Measurements from ENCODE around the gene CDH16. TPM values are rescaled to one million over a fixed set of nuclear protein-coding genes. Genes with fewer than 3 reads are reported as not detected.

The CDH16 gene
- total RNA-seq, 1 experiment from 2014 or later: not detected

DNA sequence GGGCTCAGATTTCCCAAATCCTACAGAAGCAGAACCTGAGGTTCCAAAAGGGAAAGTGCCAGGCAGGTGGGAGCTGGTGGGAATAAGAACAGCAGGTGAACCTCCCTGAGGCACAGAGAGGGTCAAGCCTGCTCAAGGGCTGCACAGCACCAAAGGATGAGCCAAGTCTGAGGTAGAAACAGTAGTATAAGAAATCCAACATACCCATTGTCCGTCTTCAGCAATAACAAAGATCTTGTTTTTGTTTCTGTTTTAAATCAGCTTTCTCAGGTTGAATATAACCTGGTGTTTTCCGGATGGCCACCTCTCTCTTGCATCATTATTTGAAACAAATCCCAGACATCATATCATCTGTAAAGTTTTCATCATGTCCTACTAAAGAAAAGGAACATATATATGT, 31.8 kb upstream of the CDH16 start:
- intact Hi-C loops (cut with micrococcal nuclease; ENCODE audit: unreplicated experiment): loop anchor here (5.0 kb wide), 2 partner anchors 62 to 447 kb away; no protein-coding TSS in a partner anchor
- H3K27me3 ChIP-seq (replicated peaks; ENCODE audit: insufficient read depth, low read depth, low read length, poor library complexity): no peaks in the 10 kb centered on the region

DNA sequence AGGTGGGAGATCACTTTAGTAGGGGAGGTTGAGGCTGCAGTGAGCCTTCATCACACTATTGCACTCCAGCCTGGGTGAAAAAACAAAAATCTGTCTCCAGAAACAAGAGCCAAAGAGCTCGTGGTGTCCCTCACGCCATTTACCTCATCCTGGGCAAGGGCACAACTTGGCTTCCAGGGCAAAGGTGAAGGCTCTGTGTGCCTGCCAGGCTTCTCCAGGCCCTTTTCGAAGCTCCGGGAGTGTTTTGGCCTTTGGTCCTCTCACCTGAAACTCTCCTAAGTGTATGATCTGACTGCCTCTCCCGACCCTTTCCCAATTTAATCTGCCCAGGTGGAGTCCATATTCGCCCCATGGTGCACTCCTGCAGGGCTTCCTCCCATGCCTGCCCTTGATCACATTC, 30.8 kb upstream of the CDH16 start:
- Histone ChIP-seq H3K36me3 (ENCODE audit: insufficient read depth, low read length, poor library complexity, severe bottlenecking) (no peaks in the 10 kb centered on the region), H3K27me3 (replicated peaks; ENCODE audit: insufficient read depth, low read depth, low read length, poor library complexity) (no peaks in the 10 kb centered on the region), H3K4me1 (ENCODE audit: insufficient read depth, low read length, poor library complexity, severe bottlenecking) (no peaks in the 10 kb centered on the region), H3K27ac (ENCODE audit: low read depth, low read length, poor library complexity, severe bottlenecking) (no peak overlapping the region), H3K9me3 (ENCODE audit: low read depth, low read length, poor library complexity, severe bottlenecking) (peaks cover 7% of the 10 kb centered on the region), H3K4me3 (ENCODE audit: low read depth, low read length, poor library complexity, severe bottlenecking) (no peak overlapping the region)
- no TSS peak for BruUV-seq (replicated peaks)
- ChIA-PET POLR2A (ENCODE audit: low non-redundant PET) (interaction anchor here (0.6 kb wide), 1 partner anchor 104 kb away, joined by 13 read pairs; no protein-coding TSS in a partner anchor), CTCF (no interaction called here)
- no peak for DNase-seq (ENCODE audit: low spot score)
- intact Hi-C loops (cut with micrococcal nuclease; ENCODE audit: unreplicated experiment): loop anchor here (5.0 kb wide), 1 partner anchor 52 kb away; no protein-coding TSS in a partner anchor
- no peak for TF ChIP-seq EZH2 (IDR thresholded peaks at IDR 0.05; ENCODE audit: borderline replicate concordance, low read depth, low read length, poor library complexity, severe bottlenecking)
- TF ChIP-seq, protein P1, sequence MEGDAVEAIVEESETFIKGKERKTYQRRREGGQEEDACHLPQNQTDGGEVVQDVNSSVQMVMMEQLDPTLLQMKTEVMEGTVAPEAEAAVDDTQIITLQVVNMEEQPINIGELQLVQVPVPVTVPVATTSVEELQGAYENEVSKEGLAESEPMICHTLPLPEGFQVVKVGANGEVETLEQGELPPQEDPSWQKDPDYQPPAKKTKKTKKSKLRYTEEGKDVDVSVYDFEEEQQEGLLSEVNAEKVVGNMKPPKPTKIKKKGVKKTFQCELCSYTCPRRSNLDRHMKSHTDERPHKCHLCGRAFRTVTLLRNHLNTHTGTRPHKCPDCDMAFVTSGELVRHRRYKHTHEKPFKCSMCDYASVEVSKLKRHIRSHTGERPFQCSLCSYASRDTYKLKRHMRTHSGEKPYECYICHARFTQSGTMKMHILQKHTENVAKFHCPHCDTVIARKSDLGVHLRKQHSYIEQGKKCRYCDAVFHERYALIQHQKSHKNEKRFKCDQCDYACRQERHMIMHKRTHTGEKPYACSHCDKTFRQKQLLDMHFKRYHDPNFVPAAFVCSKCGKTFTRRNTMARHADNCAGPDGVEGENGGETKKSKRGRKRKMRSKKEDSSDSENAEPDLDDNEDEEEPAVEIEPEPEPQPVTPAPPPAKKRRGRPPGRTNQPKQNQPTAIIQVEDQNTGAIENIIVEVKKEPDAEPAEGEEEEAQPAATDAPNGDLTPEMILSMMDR (conservative IDR thresholded peaks at IDR 0.05; ENCODE audit: low read depth, low read length): no peak

More for the DNA sequence above, 31.8 kb upstream of the CDH16 start:
- ChIA-PET CTCF (interaction anchor here (0.7 kb wide), 1 partner anchor 1250 kb away, joined by 13 read pairs; no protein-coding TSS in a partner anchor), POLR2A (ENCODE audit: low non-redundant PET) (no interaction called here)
- H3K4me3 ChIP-seq (ENCODE audit: low read depth, low read length, poor library complexity, severe bottlenecking): no peak overlapping the region
- no peaks in the 10 kb centered on the region for H3K36me3 ChIP-seq (ENCODE audit: insufficient read depth, low read length, poor library complexity, severe bottlenecking)
- no peaks in the 10 kb centered on the region for H3K4me1 ChIP-seq (ENCODE audit: insufficient read depth, low read length, poor library complexity, severe bottlenecking)
- no peak for DNase-seq (ENCODE audit: low spot score)
- BruUV-seq (replicated peaks): no TSS peak
- no peak overlapping the region for H3K27ac ChIP-seq (ENCODE audit: low read depth, low read length, poor library complexity, severe bottlenecking)
- TF ChIP-seq, protein P1 (conservative IDR thresholded peaks at IDR 0.05; ENCODE audit: low read depth, low read length): no peak
- TF ChIP-seq EZH2 (IDR thresholded peaks at IDR 0.05; ENCODE audit: borderline replicate concordance, low read depth, low read length, poor library complexity, severe bottlenecking): no peak
- H3K9me3 ChIP-seq (ENCODE audit: low read depth, low read length, poor library complexity, severe bottlenecking): peaks cover 7% of the 10 kb centered on the region

DNA sequence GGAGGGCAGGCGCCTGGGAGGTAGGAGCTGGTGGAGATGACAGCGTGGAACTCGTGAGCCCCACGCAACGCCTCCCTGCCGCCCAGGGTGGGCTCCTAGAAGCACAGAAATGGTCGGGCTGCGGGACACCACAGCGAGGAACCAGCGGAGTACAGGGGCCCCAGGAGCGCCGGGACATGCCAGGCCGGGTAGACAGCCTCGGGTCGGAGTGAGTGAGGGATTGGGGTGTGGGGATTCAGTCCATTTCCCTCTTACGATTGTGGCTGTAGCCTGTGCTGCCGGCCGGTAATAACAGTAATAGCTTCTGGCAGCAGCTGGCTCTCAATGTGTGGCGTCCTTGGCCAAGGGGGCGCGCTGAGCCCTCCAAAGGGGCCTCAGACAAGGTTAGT, 30.1 kb upstream of the CDH16 start:
- H3K4me1 ChIP-seq (ENCODE audit: insufficient read depth, low read length, poor library complexity, severe bottlenecking): no peaks in the 10 kb centered on the region
- H3K9me3 ChIP-seq (ENCODE audit: low read depth, low read length, poor library complexity, severe bottlenecking): peaks cover 7% of the 10 kb centered on the region
- ChIA-PET CTCF (no interaction called here), POLR2A (ENCODE audit: low non-redundant PET) (no interaction called here)
- H3K27me3 ChIP-seq (replicated peaks; ENCODE audit: insufficient read depth, low read depth, low read length, poor library complexity): no peaks in the 10 kb centered on the region
- intact Hi-C loops (cut with micrococcal nuclease; ENCODE audit: unreplicated experiment): loop anchor here (5.0 kb wide), 1 partner anchor 52 kb away; no protein-coding TSS in a partner anchor
- TF ChIP-seq, protein P1 (conservative IDR thresholded peaks at IDR 0.05; ENCODE audit: low read depth, low read length): no peak
- no peak for TF ChIP-seq EZH2 (IDR thresholded peaks at IDR 0.05; ENCODE audit: borderline replicate concordance, low read depth, low read length, poor library complexity, severe bottlenecking)
- BruUV-seq (replicated peaks): no TSS peak
- no peak overlapping the region for H3K4me3 ChIP-seq (ENCODE audit: low read depth, low read length, poor library complexity, severe bottlenecking)
- H3K27ac ChIP-seq (ENCODE audit: low read depth, low read length, poor library complexity, severe bottlenecking): no peak overlapping the region
- no peak for DNase-seq (ENCODE audit: low spot score)
- no peaks in the 10 kb centered on the region for H3K36me3 ChIP-seq (ENCODE audit: insufficient read depth, low read length, poor library complexity, severe bottlenecking)

Measured in A673 (cell line).